ENCODE measurements around the gene EHD4. TPM values are rescaled to one million over a fixed set of nuclear protein-coding genes. Genes with fewer than 3 reads are reported as not detected.

The EHD4 gene
- polyA plus RNA-seq, 1 of the 3 experiments (the other 2 are of a cell fraction): 17.5 TPM

GRCh38 chr15:41876007-41876406, 96.3 kb downstream of the EHD4 start:
- no peak overlapping the region for H3K4me3 ChIP-seq (ENCODE audit: low read depth in 2 of 2, low read length in 1 of 2)
- H3K9me3 ChIP-seq: no peaks in the 10 kb centered on the region
- ChIA-PET CTCF (interaction anchor here (1.7 kb wide), 1 partner anchor 16 kb away, joined by 6 read pairs; no protein-coding TSS in a partner anchor), POLR2A (interaction anchor here (0.8 to 1.6 kb wide), 2 partner anchors 10 to 14 kb away, joined by 3 to 4 read pairs; no protein-coding TSS in a partner anchor)
- H3K4me1 ChIP-seq (ENCODE audit: control insufficient read depth in 1 of 2, insufficient read depth in 2 of 2, low read depth in 1 of 2, low read length in 1 of 2): peaks cover 0 to 25% of the 10 kb centered on the region in 2 experiments; a peak in 1 of 4 replicates
- no peak for TF ChIP-seq ELF1 (IDR thresholded peaks at IDR 0.05)
- no peak for TF ChIP-seq RFX5 (IDR thresholded peaks at IDR 0.05; ENCODE audit: low read length)
- TF ChIP-seq USF1 (IDR thresholded peaks at IDR 0.05; ENCODE audit: borderline replicate concordance, low read depth): no peak
- TF ChIP-seq NRF1 (IDR thresholded peaks at IDR 0.05; ENCODE audit: low read depth, low read length): no peak
- TF ChIP-seq, protein P1, sequence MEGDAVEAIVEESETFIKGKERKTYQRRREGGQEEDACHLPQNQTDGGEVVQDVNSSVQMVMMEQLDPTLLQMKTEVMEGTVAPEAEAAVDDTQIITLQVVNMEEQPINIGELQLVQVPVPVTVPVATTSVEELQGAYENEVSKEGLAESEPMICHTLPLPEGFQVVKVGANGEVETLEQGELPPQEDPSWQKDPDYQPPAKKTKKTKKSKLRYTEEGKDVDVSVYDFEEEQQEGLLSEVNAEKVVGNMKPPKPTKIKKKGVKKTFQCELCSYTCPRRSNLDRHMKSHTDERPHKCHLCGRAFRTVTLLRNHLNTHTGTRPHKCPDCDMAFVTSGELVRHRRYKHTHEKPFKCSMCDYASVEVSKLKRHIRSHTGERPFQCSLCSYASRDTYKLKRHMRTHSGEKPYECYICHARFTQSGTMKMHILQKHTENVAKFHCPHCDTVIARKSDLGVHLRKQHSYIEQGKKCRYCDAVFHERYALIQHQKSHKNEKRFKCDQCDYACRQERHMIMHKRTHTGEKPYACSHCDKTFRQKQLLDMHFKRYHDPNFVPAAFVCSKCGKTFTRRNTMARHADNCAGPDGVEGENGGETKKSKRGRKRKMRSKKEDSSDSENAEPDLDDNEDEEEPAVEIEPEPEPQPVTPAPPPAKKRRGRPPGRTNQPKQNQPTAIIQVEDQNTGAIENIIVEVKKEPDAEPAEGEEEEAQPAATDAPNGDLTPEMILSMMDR (IDR thresholded peaks at IDR 0.05): no peak
- no peak for TF ChIP-seq GABPA (IDR thresholded peaks at IDR 0.05; ENCODE audit: low read depth)
- no peak for TF ChIP-seq POLR2AphosphoS5 (IDR thresholded peaks at IDR 0.05; ENCODE audit: low read depth, low read length)
- TF ChIP-seq EP300 (IDR thresholded peaks at IDR 0.05; ENCODE audit: borderline replicate concordance in 1 of 2, low read depth in 1 of 2, low read length in 1 of 2): no peak
- TF ChIP-seq YY1 (IDR thresholded peaks at IDR 0.05; ENCODE audit: low read depth): no peak
- TF ChIP-seq JUND (IDR thresholded peaks at IDR 0.05): no peak
- TF ChIP-seq RCOR1 (IDR thresholded peaks at IDR 0.05; ENCODE audit: low read length): no peak
- TF ChIP-seq GATA2 (CRISPR knock-in tag; IDR thresholded peaks at IDR 0.05): no peak
- no peak for TF ChIP-seq RAD21 (IDR thresholded peaks at IDR 0.05; ENCODE audit: low read length)
- TF ChIP-seq, protein P2, sequence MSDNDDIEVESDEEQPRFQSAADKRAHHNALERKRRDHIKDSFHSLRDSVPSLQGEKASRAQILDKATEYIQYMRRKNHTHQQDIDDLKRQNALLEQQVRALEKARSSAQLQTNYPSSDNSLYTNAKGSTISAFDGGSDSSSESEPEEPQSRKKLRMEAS (IDR thresholded peaks at IDR 0.05; ENCODE audit: low read depth): no peak
- H3K27me3 ChIP-seq (ENCODE audit: insufficient read depth): no peaks in the 10 kb centered on the region
- H3K9ac ChIP-seq: no peak overlapping the region
- DNase-seq: no peak
- H3K36me3 ChIP-seq (replicated peaks in 1 of 2; ENCODE audit: control insufficient read depth in 1 of 2, insufficient read depth in 2 of 2, low read length in 1 of 2): no peaks in the 10 kb centered on the region
- no peak overlapping the region; a peak in 1 of 4 replicates for H3K27ac ChIP-seq (ENCODE audit: low read depth in 2 of 2, low read length in 1 of 2)
- H3K79me2 ChIP-seq (ENCODE audit: insufficient read depth): no peaks in the 10 kb centered on the region
- H3F3A ChIP-seq (replicated peaks; ENCODE audit: insufficient read depth): no peaks in the 10 kb centered on the region
- no peaks in the 10 kb centered on the region for H4K20me1 ChIP-seq (ENCODE audit: insufficient read depth)
- no peak overlapping the region for H2AFZ ChIP-seq (ENCODE audit: low read depth)
- WGBS (ENCODE audit: low lambda C conversion rate): 30% methylated on average over 3 of the region's 13 CpGs
- no peak overlapping the region for H3K4me2 ChIP-seq
- H3K9me2 ChIP-seq: no peaks in the 10 kb centered on the region

DNA sequence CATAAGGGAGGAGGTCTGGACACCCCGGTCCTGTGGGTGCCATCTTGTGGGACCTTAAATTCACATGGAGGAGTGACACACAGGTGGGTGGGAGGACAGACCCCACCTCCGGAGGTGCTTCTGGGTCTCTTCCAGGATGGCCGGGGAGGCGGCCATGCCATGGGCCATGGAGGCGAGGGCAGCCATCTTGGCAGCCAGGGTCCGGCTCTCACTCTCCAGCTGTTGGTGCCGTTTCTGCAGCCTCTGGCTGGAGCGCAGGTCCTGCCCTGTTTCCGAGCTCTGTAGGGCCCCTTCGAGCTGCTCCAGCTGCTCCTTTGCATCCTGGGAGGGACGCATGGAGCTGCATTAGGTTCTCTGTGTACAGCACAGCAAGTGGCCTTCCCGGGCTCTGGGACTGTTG, 97.6 kb downstream of the EHD4 start:
- no peaks in the 10 kb centered on the region for H4K20me1 ChIP-seq (ENCODE audit: insufficient read depth)
- no peak overlapping the region for H3K4me2 ChIP-seq
- ChIA-PET POLR2A (no interaction called here), CTCF (interaction anchor here (0.6 to 0.9 kb wide), 4 partner anchors 16 to 192 kb away, joined by 3 to 4 read pairs (median 3); no protein-coding TSS in a partner anchor)
- H3K79me2 ChIP-seq (ENCODE audit: insufficient read depth): no peaks in the 10 kb centered on the region
- no peak overlapping the region for H3K4me3 ChIP-seq (ENCODE audit: low read depth in 2 of 2, low read length in 1 of 2)
- TF ChIP-seq NFIC (IDR thresholded peaks at IDR 0.05; ENCODE audit: borderline replicate concordance) (no peak), TCF12 (IDR thresholded peaks at IDR 0.05) (no peak), TEAD4 (IDR thresholded peaks at IDR 0.05; ENCODE audit: borderline replicate concordance, insufficient read depth) (no peak), ZBTB33 (IDR thresholded peaks at IDR 0.05; ENCODE audit: borderline replicate concordance, low read depth) (no peak)
- TF ChIP-seq, protein P3, sequence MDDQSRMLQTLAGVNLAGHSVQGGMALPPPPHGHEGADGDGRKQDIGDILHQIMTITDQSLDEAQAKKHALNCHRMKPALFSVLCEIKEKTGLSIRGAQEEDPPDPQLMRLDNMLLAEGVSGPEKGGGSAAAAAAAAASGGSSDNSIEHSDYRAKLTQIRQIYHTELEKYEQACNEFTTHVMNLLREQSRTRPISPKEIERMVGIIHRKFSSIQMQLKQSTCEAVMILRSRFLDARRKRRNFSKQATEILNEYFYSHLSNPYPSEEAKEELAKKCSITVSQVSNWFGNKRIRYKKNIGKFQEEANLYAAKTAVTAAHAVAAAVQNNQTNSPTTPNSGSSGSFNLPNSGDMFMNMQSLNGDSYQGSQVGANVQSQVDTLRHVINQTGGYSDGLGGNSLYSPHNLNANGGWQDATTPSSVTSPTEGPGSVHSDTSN (IDR thresholded peaks at IDR 0.05): no peak
- peaks cover 0 to 25% of the 10 kb centered on the region in 2 experiments; a peak in 1 of 4 replicates for H3K4me1 ChIP-seq (ENCODE audit: control insufficient read depth in 1 of 2, insufficient read depth in 2 of 2, low read depth in 1 of 2, low read length in 1 of 2)
- H3K36me3 ChIP-seq (replicated peaks in 1 of 2; ENCODE audit: control insufficient read depth in 1 of 2, insufficient read depth in 2 of 2, low read length in 1 of 2): no peaks in the 10 kb centered on the region
- no peaks in the 10 kb centered on the region for H3K27me3 ChIP-seq (ENCODE audit: insufficient read depth)
- no peaks in the 10 kb centered on the region for H3K9me3 ChIP-seq
- H3K9me2 ChIP-seq: no peaks in the 10 kb centered on the region
- 80% methylated on average over 1 of the region's 12 CpGs for WGBS (ENCODE audit: low lambda C conversion rate)
- no peak overlapping the region for H3K9ac ChIP-seq
- H2AFZ ChIP-seq (ENCODE audit: low read depth): no peak overlapping the region
- no peak for DNase-seq
- H3K27ac ChIP-seq (ENCODE audit: low read depth in 2 of 2, low read length in 1 of 2): no peak overlapping the region
- no peaks in the 10 kb centered on the region for H3F3A ChIP-seq (replicated peaks; ENCODE audit: insufficient read depth)

All from SK-N-SH (cell line).